ENCODE data around the gene TIPIN. TPM values are rescaled to one million over a fixed set of nuclear protein-coding genes. Genes with fewer than 3 reads are reported as not detected.
A peak's percentile ranks its signal among the peaks of the same experiment; 100 is the strongest.
"Not testable (repeated sequence)": the region's sequence is repeated elsewhere in the genome, so short reads cannot be mapped to it uniquely, and the experiment has no call there.

TIPIN gene
- total RNA-seq, 1 donor from 2014 or later, result 14.3 TPM

- H3K27ac Mint-ChIP-seq, result no peak overlapping the region
- no peaks in the 10 kb centered on the region for H3K36me3 Mint-ChIP-seq
Observed at GRCh38 chr15:66378814-66379430, 22.4 kb upstream of the TIPIN start.

GRCh38 chr15:66374179-66374578 lies 17.7 kb upstream of the TIPIN start:
- no peak overlapping the region for H3K4me3 Mint-ChIP-seq
- DNase-seq (ENCODE audit: extremely low spot score, unreplicated experiment), result no peak
- H3K9me3 Mint-ChIP-seq, result no peaks in the 10 kb centered on the region
- no peak overlapping the region for H3K27ac Mint-ChIP-seq
- H3K27me3 Mint-ChIP-seq, result no peaks in the 10 kb centered on the region
- TF ChIP-seq CTCF (conservative IDR thresholded peaks at IDR 0.05), result no peak
- no peaks in the 10 kb centered on the region for H3K36me3 Mint-ChIP-seq
- peaks cover 7% of the 10 kb centered on the region for H3K4me1 Mint-ChIP-seq (ENCODE audit: unreplicated experiment)

More at GRCh38 chr15:66378814-66379430, 22.4 kb upstream of the TIPIN start:
- Mint-ChIP-seq H3K9me3 (no peaks in the 10 kb centered on the region), H3K27me3 (no peaks in the 10 kb centered on the region), H3K4me1 (ENCODE audit: unreplicated experiment) (no peaks in the 10 kb centered on the region), H3K4me3 (no peak overlapping the region)
- DNase-seq (ENCODE audit: extremely low spot score, unreplicated experiment), result no peak
- no peak for TF ChIP-seq CTCF (conservative IDR thresholded peaks at IDR 0.05)

- DNase-seq (ENCODE audit: extremely low spot score, unreplicated experiment), result no peak
- Mint-ChIP-seq H3K27ac (peak overlapping the region; percentile 31), H3K4me3 (no peak overlapping the region), H3K27me3 (no peaks in the 10 kb centered on the region), H3K36me3 (no peaks in the 10 kb centered on the region), H3K4me1 (ENCODE audit: unreplicated experiment) (peaks cover 7% of the 10 kb centered on the region), H3K9me3 (no peaks in the 10 kb centered on the region)
- TF ChIP-seq CTCF (conservative IDR thresholded peaks at IDR 0.05), result no peak
Observed at GRCh38 chr15:66369773-66370651, 13.5 kb upstream of the TIPIN start.

- Mint-ChIP-seq H3K36me3 (no peaks in the 10 kb centered on the region), H3K27ac (no peak overlapping the region), H3K27me3 (no peaks in the 10 kb centered on the region), H3K9me3 (no peaks in the 10 kb centered on the region), H3K4me1 (ENCODE audit: unreplicated experiment) (peaks cover 5% of the 10 kb centered on the region), H3K4me3 (no peak overlapping the region)
- no peak for TF ChIP-seq CTCF (conservative IDR thresholded peaks at IDR 0.05)
- no peak for DNase-seq (ENCODE audit: extremely low spot score, unreplicated experiment)
Observed at GRCh38 chr15:66364944-66365528, 8.6 kb upstream of the TIPIN start.

GRCh38 chr15:66362776-66363175 lies 6.3 kb upstream of the TIPIN start:
- no peak for DNase-seq (ENCODE audit: extremely low spot score, unreplicated experiment)
- no peaks in the 10 kb centered on the region for H3K9me3 Mint-ChIP-seq
- TF ChIP-seq CTCF (conservative IDR thresholded peaks at IDR 0.05), result no peak
- H3K36me3 Mint-ChIP-seq, result no peaks in the 10 kb centered on the region
- H3K4me1 Mint-ChIP-seq (ENCODE audit: unreplicated experiment), result no peaks in the 10 kb centered on the region
- no peak overlapping the region for H3K27ac Mint-ChIP-seq
- H3K27me3 Mint-ChIP-seq, result no peaks in the 10 kb centered on the region
- no peak overlapping the region for H3K4me3 Mint-ChIP-seq

GRCh38 chr15:66361745-66362460 lies 5.4 kb upstream of the TIPIN start:
- H3K9me3 Mint-ChIP-seq; DNase-seq (ENCODE audit: extremely low spot score, unreplicated experiment); H3K27me3 Mint-ChIP-seq; H3K4me3 Mint-ChIP-seq; H3K27ac Mint-ChIP-seq; H3K36me3 Mint-ChIP-seq; H3K4me1 Mint-ChIP-seq (ENCODE audit: unreplicated experiment): not testable (repeated sequence)

All from type B pancreatic cell (in vitro differentiated cells).